Activated CD4-positive, alpha-beta T cell treated with anti-CD3 and anti-CD28 coated beads, Interleukin-2, Interleukin-6, amounts not matched to agents 100 ng/mL and 50 ng/mL, durations not matched to agents 16 hours and 8 hours (primary cell): ENCODE results near the gene RASGRF1.
"Not testable (repeated sequence)": the region's sequence is repeated elsewhere in the genome, so short reads cannot be mapped to it uniquely, and the experiment has no call there.

ENCODE experiments used
- DNase-seq: peaks from one replicate; pipeline ENCODE4 v3.0.0-alpha.2; 2020

RASGRF1 gene

DNA sequence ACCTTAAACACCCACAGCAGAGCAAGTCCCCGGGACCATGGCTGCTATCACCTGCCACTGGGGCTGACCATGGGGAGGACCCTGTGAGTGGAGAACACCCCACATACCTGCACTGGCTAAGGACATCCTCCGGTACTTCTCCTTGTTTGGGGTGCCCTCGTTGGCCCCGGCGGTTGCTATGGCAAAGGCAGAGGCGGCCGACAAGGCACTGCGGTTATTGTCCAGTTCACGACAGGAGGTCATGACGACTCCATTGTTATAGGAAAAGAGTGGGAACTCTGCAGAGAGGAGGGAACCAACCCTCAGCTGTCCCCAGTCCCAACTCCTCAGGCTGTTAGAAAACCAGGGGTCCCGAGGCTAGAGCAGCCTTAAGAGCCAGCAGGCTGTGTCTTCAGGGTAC, 90.9 kb downstream of the RASGRF1 start:
- no peak for DNase-seq

DNA sequence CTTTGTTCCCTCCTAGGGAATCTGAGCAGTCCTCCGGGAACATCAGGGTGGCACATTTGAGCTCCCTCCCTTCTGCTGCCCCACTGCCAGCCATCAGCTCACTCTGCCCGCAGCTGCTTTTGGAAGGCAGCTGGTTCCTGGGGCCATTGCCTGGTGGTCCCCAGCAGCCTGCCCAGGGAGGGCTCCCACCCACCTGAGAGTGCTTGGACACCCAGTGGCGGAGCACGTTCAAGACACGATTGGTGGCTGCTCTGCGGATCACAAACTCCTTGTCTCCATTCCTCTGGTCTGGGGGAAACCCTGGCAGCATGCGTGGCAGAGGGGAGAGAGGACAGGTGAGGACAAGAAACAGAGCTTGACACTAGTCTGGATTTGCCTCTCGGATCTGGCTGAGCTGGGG, 92.1 kb downstream of the RASGRF1 start:
- DNase-seq, result no peak

DNA sequence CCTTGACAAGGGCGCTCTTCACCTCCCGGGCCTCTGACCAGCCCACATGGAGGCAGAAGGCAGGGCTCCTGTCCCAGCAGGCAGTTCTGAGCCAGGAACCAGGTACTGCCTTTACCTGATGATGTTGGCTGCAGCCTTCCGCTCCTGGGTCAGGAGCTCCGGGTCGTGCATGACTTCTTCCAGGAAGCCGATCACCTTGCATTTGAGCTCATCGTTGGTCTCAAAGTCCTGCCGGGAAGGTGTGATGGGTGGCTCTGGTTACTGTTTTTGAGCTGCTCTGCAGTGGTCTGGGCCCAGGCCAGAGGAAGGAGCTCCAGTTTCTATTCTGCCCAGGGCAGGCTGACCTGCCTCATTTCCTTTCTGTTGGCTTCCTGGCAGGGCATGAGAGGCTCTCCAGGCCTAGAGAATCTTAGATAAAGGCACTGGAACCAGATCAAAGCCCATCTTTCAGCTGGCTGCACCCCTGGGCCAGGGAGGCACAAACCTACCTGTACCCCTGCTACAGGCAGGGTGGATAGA, 92.5 kb downstream of the RASGRF1 start:
- DNase-seq, result no peak

DNA sequence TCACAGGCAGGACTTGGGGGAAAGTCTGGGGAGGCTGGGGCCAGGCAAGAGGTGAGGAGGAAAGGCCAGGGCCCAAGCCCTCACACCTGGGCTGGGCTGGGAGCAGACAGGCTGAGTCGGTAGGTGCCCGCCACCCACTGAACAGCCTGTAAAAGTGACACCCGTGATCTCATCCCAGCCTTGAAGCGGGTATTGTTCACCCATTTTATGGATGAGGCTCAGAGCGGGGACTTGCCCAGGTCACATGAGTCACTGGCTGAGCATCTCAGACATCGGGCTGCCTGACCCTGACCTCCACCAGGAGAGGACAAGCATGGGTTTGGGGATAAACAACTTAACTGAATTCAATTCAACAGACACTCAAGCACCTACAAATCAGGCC, 93.7 kb downstream of the RASGRF1 start:
- no peak for DNase-seq

DNA sequence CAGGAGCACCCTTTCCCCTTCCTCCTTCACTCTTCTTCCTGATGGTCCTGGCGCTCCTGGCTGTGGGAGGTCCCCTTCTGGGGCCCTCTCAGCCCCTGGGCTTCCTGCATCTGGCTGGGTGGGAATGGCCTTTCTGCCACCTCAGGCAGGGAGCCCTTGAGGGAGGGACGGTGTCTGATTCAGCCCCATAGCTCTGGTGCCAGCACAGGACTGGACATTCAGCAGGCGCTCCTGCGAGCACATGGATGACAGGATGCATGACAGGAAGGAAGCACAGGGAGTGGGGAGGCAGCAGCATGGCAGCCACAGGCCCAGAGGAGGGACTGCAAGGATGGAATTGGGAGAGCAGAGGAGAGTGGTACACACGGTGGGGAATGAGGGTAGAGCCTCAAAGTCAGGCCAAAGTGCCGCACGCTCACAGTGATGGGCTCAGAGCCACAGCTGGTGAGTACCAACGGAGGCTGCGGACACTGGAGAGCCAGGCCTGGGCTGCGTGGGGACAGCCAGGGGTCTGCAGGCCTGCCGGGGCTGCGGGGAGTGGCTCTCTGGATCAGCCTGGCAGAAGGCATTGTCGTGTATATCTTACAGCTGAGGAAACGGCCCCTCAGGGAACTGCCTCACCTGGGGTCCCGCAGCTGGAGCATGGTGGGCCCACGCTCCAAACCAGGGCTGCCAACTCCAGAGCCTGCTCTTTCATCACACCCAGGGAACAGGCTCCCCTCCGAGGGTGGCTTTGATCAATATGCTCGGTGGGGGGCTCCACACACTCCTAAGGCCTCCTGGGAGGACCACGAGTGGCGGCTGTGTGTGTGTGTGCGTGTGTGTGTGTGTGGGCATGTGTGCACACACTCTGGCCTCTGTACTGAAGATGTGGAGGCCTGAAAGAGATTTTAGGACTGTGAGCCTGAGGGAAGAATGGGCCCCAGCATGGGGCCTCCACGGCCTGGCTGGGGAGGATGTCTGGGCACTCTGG, 94.4 kb downstream of the RASGRF1 start:
- no peak for DNase-seq

DNA sequence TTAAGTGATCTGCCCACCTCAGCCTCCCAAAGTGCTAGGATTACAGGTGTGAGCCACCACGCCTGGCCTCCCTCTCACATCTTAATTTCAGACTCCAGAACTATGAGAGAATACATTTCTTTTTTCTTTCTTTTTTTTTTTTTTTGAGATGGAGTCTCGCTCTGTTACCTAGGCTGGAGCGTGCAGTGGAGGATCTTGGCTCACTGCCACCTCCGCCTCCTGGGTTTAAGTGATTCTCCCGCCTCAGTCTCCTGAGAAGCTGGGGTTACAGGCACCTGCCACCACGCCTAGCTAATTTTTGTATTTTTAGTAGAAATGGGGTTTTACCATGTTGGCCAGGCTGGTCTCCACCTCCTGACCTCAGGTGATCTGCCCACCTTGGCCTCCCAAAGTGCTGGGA, 95.4 kb downstream of the RASGRF1 start:
- not testable (repeated sequence) for DNase-seq

DNA sequence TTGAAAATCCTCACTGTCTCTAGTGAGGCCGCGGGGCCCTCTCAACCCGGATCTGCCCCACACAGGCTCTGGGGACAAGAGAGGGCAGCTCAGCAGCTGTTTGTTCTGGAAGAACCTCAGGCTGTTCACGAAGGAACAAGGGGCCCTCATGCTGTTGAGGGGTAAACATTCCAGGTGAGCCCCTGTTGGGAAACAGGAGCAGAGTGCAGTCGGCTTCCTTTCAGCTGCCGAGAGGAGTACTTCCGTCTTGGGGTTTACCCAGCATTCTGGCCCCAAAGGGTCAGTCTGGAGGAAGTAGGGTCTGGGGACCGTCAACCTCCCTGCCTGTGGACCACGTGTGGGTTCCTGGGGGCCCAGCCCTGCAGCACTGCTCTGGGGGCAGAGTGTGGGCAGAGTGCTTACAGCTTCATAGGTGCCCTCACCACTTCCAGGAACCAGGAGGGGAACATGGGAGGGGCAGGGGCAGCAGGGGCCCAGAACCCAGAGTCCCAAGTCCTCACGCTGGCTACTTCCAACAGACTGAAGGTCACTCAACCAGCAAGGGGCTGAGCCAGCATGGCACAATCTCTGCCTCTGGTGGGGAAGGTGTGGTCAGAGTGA, 96.5 kb downstream of the RASGRF1 start:
- no peak for DNase-seq

DNA sequence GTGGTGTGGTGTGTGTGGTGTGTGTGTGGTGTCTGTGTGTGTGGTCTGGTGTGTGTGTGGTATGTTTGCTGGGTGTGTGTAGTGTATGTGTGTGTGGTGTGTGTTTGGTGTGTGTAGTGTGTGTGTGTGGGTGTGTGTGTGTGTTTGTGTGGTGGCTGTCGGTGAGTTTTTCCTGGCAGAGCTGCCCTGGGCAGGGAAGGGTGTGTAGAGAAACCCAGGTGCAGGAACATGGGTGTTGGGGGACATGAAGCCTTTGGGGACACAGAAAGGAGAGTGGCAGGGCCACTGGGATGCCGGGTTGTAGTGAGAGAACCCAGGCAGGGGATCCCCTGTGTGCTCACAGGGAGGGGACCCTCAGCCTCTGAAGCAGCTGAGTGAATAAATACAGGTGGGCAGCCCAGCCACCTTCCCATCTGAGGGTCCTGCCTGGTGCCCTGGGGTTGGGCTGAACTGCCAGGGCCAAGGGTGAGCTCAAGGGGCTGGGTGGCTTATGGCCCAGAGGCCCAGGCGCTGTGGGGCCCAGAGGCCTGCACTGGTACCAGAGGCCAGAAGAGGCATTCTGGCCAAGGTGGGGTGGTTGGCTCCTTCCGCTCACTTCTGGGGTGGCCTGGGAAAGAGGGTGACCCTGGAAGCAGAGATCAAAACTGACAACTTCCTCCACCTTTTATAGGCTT, 97.2 kb downstream of the RASGRF1 start:
- DNase-seq, result no peak

DNA sequence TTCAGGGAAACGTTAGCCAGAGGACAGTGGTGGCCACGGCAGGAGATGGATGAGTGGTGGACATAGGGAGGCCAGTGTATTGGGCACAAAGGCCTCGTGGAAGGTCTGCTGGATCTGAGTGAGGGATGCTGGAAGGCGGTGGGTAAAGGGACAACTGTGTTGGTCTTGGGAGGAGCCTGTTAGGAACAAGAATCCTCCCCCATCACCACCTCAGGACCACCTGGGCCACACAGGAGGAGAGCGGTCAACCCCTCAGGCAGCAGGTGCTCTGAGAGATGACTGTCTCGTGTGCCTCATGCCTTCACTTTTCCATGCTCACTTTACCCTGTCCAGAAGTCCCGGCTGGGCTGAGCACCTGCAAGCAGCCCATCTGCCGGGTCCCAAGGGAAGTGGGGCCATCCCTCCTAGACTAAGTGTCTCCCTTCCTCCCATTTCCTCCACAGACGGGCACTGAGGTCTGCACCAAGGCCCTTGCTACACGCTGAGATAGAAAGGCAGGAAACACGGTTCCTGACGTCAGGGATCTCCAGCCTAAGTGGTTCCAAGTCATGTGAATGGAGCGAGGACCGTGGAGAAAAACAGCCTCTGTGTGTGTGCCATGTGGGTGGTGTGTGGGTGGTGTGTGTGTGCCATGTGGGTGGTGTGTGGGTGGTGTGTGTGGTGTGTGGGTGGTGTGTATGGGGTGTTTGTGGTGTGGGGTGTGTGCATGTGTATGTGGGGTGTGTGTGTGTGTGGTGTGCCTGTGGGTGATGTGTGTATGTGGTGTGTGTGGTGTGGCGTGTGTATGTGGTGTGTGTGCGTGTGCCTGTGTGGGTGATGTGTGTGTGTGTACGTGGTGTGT, 97.9 kb downstream of the RASGRF1 start:
- DNase-seq, result peak; percentile 15

DNA sequence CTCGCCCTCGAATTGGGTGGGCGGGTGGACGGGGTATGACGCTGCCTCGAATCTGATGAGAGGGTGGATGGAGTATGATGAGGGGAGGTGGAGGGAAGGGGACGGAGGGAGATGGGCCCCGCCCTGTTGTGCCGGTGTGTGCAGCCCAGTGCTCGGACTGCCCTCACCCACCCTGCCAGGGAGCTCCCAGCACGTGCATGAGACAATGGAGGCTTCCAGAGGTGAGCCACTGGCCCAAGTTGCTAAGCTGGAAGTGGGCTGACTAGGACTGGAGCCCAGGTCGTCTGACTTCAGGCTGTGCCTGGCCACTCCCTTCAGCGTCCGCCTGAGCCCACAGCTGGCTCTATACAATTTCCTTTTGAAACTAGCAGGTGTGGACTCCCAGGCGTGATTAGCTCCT, 98.7 kb downstream of the RASGRF1 start:
- DNase-seq, result no peak

DNA sequence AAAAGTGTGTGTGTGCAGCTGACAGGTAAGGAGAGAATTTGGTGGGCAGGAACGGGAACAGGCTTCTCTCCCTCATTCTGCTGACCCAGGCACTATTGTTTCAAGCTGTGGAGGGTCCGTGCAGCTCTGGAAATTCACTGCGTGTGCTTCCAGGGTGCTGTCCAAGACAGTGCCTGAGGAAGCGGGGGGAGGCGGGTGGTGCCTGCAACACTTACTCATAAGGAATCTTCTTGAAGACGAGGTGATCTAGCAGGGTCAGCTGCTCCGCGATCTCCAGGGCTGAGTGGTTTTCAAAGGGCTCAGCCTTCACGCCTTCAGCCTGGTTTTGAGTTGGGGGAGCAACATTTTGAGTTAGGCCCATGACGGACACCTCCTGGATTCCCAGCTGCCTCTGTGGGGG, 99.1 kb downstream of the RASGRF1 start:
- DNase-seq, result no peak

DNA sequence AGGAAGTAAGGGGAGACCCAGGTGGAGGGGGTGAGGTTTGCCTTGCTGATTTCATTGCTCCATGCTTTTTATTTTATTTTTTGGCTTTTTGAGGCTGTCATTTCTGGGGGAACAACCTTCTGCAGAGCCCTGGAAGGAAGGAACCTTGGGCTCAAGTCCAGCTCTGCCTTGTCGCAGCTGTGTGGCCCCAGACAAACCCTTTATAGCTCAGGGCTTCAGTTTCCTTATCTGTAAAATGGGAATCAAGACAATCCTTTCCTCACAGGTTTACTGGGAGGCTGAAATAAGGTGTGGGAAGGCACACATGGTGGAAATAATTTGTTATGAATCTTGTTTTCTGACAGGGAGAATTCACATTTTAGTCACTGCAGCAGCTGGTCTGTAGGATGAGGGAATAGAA, 100.3 kb downstream of the RASGRF1 start:
- no peak for DNase-seq

DNA sequence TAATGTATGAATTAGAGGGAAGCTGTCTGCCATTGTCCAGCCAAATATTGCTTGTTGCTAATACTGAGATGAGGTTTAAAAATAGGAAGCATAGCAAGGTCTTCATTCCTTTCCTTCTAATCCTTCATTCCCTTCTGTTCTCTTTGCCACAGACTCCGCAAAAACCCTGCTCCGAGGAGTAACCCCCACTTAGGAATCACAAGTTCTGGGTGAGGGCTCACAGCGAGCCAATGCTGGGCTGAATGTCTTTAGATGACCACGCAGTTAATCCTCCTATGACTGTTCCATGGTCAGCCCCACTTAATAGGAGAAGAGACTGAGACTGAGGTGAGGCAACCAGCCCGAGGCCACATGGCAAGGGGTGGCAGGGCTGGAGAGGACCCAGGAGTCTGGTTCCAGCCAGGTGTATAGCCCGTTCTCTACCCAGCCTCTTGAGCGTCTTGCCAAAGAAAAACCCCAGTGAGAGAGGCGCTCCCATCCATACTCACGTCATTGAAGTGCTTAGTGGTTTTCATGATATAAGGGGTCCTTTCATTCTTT, 100.8 kb downstream of the RASGRF1 start:
- no peak for DNase-seq

DNA sequence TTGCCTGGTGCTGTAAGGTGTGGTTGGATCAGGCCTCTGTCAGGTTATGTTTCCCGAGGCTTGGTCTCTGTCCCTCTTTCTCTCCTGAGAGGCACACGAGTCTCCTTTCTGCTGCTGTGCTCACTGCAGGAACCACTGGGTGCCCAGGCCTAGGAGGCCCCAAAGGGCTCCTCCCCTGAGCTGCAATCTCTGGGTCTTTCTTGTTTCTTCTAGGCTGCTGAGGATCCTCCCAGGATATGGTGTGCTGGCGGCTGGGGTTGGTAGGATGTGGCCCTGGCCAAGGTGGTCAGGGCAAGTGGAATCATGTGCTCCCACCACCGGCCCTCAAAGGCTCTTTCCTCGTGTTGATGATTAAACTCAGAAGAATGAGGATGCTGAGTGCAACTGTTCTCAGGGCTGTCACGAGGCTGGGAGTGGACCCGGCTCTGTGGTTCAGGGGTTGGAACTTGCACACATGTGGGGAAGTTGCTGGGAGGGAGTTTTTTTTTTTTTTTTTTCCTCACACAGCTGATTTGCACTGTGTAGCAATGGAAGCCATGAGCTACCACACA, 102.1 kb downstream of the RASGRF1 start:
- DNase-seq, result peak; percentile 35

DNA sequence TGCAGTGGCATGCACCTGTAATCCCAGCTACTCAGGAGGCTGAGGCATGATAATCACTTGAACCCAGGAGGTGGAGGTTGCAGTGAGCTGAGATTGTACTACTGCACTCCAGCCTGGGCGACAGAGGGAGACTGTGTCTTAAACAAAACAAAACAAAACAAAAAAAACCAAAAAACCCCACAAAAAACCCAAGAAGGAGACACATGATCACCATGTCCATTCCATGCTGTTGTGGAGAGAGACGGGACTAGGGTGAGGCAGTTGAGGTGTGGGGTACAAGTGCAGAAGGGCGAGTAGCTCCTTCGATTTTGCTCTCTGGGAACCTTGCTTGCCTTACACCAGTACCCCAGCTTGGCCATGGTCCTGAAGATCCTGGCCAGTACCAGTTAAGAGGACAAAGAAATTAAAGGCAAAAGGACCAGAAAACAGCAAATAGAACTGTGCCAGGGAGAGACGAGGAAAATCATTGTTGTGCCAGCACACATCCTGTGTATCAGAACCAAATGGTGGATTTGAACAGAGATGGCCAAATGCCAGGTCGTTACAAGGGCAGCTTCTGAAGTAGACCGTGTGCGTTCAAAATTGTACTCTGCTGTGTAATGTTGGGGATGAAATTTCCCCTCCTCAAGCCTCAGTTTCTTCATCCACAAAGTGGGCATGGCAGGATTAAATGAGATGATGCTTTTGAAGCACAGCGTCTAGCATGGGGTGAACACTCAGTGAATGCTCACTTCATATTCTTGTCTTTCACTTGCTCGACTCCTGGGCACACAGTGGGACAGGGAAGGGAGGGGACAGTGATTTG, 102.8 kb downstream of the RASGRF1 start:
- DNase-seq, result no peak

DNA sequence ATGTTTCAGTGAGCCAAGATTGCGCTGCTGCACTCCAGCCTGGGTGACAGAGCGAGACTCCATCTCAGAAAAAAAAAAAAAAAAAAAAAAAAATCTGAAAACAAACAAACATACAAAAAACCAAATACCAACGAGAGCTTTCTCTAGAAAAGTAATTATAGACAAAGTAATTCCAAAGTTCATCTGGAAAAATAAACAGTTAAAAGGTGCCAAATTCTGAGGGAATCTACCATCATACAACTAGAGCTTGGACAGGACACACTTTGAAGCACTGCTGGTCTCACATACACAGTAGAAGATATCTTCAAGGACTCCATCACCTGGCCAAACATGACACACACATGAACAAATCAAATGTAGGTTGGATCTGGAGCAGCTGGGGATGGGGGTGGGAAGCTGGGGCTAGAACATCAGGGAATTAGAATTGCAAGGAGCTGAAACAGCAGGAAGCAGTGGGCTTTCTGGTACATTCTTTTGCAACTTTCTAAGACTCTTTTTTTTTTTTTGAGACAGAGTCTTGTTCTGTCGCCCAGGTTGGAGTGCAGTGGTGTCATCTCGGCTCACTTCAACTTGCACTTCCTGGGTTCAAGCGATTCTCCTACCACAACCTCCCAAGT, 104.6 kb downstream of the RASGRF1 start:
- no peak for DNase-seq

DNA sequence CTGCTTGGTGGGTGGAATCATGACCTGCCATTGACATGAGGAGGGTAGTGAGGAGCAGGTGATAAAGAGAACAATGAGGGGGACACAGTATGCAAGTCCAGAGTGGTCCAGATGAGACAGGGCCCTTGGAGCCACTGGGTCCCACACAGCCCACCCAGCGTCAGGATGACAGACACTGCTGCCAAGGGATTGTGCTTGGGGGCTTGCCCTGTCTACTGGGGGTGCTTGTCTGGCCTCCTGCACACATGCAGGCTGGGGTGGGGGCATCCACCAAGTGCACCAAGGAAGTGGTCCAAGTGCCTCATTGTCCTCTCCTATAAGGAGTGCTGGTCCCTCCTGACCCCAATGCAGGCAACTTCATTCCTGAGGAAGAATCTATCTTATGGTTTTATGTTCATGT, 106.5 kb downstream of the RASGRF1 start:
- no peak for DNase-seq

DNA sequence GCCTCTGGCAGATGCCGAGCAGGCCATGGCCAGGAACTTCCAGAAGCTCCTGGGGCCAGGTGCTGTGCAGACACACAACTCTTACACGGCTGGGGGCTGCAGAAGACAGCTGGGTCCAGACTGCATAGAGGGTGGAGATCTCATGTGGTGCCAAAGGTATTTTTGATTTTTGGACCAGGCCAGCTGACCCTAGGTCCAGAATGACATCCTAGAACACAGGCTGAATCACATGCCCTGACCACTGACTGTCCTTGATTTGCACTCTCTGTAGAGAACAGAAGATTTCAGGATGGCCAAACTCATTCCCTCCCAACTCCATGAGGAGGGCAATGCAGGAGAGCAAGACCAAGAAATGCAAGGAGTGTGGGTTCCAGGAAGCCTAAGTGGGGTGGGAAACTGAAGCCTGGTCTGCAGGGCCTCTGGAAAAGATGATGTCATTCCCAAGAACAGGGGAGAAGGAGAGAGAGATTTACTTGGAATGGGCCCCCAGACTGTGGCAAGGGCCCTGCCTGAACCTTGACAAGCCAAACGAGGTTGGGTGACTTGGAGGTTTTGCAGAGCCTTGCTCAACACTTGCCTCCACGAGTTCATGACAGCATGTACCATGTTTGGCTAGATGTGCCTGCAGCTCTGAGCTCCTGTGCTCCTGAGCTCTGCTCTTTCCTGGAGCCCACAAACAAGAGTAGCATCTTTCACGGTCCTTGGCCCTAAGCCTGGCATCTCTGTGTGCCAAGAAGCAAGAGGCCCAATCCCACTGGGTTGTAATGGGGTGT, 107.2 kb downstream of the RASGRF1 start:
- no peak for DNase-seq

DNA sequence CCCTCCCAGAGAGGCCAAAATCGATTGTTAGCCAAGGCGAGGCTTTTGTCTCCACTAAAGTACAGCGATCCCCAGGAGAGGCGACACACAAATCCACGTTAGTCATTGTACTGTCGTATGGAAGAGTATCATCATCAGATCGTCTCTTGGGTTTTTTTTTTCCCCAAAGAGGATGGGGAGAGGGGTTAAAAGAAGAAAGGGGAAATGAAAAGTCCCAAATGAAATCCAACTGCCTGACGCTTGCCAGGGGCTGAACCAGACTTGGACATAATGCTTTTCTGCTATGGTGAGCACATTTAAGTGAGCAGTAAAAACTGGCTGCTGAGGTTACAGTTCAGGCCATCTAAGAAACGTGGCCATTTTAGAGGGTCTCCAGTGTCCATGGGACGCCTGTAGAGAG, 107.8 kb downstream of the RASGRF1 start:
- no peak for DNase-seq
